Smooth muscle cell (in vitro differentiated cells): ENCODE measurements around the gene TMSB15B. TPM values are rescaled to one million over a fixed set of nuclear protein-coding genes. Genes with fewer than 3 reads are reported as not detected.
"Not testable (repeated sequence)": the region's sequence is repeated elsewhere in the genome, so short reads cannot be mapped to it uniquely, and the experiment has no call there.

Experiments used
- DNase-seq: peaks from one replicate; lab custom pipeline; 2025; ENCODE audit not compliant: unreplicated experiment; lab: John Stamatoyannopoulos, UW
- H2AFZ ChIP-seq: fragments of 200-600 bp; sonication (generic); 2 replicates; pipeline ENCODE4 v1.6.0; 2016; ENCODE audit warnings: antibody characterized with exemption, low read depth, mild to moderate bottlenecking
- H3F3A ChIP-seq: fragments of 200-600 bp; sonication (generic); 2 replicates; pipeline ENCODE4 v1.6.0; 2017; ENCODE audit warnings: antibody characterized with exemption, low read depth
- H3K27ac ChIP-seq: fragments of 200-600 bp; sonication (generic); 2 replicates; pipeline ENCODE4 v1.5.1; 2016; ENCODE audit warnings: low read depth, mild to moderate bottlenecking
- H3K27me3 ChIP-seq: fragments of 200-600 bp; sonication (generic); 2 replicates; pipeline ENCODE4 v1.6.1; 2016; ENCODE audit warnings: low read depth, mild to moderate bottlenecking
- H3K36me3 ChIP-seq: fragments of 200-600 bp; sonication (generic); 2 replicates; pipeline ENCODE4 v1.5.1; 2016; ENCODE audit warnings: low read depth
- H3K4me1 ChIP-seq: fragments of 200-600 bp; sonication (generic); 2 replicates; pipeline ENCODE4 v1.5.1; 2016; ENCODE audit warnings: low read depth
- H3K4me2 ChIP-seq: fragments of 200-600 bp; sonication (generic); 2 replicates; pipeline ENCODE4 v1.6.0; 2016; ENCODE audit warnings: mild to moderate bottlenecking
- H3K4me3 ChIP-seq: fragments of 200-600 bp; sonication (generic); 2 replicates; pipeline ENCODE4 v1.5.1; 2016; ENCODE audit warnings: mild to moderate bottlenecking
- H3K79me2 ChIP-seq: fragments of 200-600 bp; sonication (generic); 2 replicates; pipeline ENCODE4 v1.6.0; 2016; ENCODE audit warnings: low read depth, mild to moderate bottlenecking
- H3K9ac ChIP-seq: fragments of 200-600 bp; sonication (generic); 2 replicates; pipeline ENCODE4 v1.6.0; 2016; ENCODE audit warnings: low read depth
- H3K9me3 ChIP-seq: fragments of 200-600 bp; sonication (generic); replicated peaks from 2 replicates; pipeline ENCODE4 v1.5.1; 2016; ENCODE audit warnings: low read depth
- H4K20me1 ChIP-seq: fragments of 200-600 bp; sonication (generic); 2 replicates; pipeline ENCODE4 v1.6.0; 2016; ENCODE audit warnings: low read depth
- CTCF ChIP-seq: fragments of 200-600 bp; sonication (generic); IDR thresholded peaks from 2 replicates; pipeline ENCODE4 v1.5.1; 2017; ENCODE audit warnings: borderline replicate concordance, mild to moderate bottlenecking, antibody characterized with exemption; ENCODE audit not compliant: insufficient read depth, poor library complexity, severe bottlenecking
- WGBS: methylation state at CpG from one replicate; pipeline ENCODE4 v1.1.7; 2016; ENCODE audit warnings: low lambda C conversion rate; 5-methylcytosine and 5-hydroxymethylcytosine counted together
- polyA plus RNA-seq: library from polyadenylated mRNA; unstranded; fragments of >200 nt; fragmentation: Nextera tagmentation; extraction: Ambion mirVana; gene quantifications from 2 replicates; pipeline ENCODE4 v1.2.1, GENCODE V29; 2016
- total RNA-seq: library from RNA; depleted of rRNA; stranded (reverse); fragments of >200 nt; gene quantifications from 2 replicates; pipeline ENCODE4 v1.2.3, GENCODE V29; 2014

The TMSB15B gene
- total and polyA plus RNA-seq, 2 experiments from 2014 or later: 3.8 to 19.2 TPM

- WGBS: 34% methylated on average over 10 of the region's 10 CpGs
- peak overlapping the region; percentile 88 for H3K4me2 ChIP-seq
- no peaks in the 10 kb centered on the region for H3K27me3 ChIP-seq
- H3K9me3 ChIP-seq: no peaks in the 10 kb centered on the region
- peak overlapping the region; percentile 70 for H2AFZ ChIP-seq
- H3K27ac ChIP-seq: no peak overlapping the region
- no peak for DNase-seq
- peak overlapping the region; percentile 66 for H3K4me3 ChIP-seq
- no peaks in the 10 kb centered on the region for H4K20me1 ChIP-seq
- H3K79me2 ChIP-seq: no peaks in the 10 kb centered on the region
- no peaks in the 10 kb centered on the region for H3F3A ChIP-seq
- no peaks in the 10 kb centered on the region for H3K36me3 ChIP-seq
- H3K4me1 ChIP-seq: no peaks in the 10 kb centered on the region
- peak overlapping the region; percentile 34 for H3K9ac ChIP-seq
- peak; percentile 11 for TF ChIP-seq CTCF
These were observed 43.2 kb upstream of the TMSB15B start for GRCh38 chrX:103919270-103919637.

- H3K9me3 ChIP-seq, H3K79me2 ChIP-seq, H3K4me2 ChIP-seq, DNase-seq, H2AFZ ChIP-seq, H3K27me3 ChIP-seq, H3K4me3 ChIP-seq, H3F3A ChIP-seq, H3K36me3 ChIP-seq, H3K9ac ChIP-seq, H4K20me1 ChIP-seq, H3K27ac ChIP-seq, H3K4me1 ChIP-seq: not testable (repeated sequence)
- 89% methylated on average over 3 of the region's 3 CpGs for WGBS
These were observed 41.9 kb upstream of the TMSB15B start for GRCh38 chrX:103920515-103920914.

GRCh38 chrX:103927030-103927429, 35.4 kb upstream of the TMSB15B start:
- 70% methylated on average over 4 of the region's 4 CpGs for WGBS
- no peak overlapping the region for H3K4me3 ChIP-seq
- no peaks in the 10 kb centered on the region for H3K36me3 ChIP-seq
- no peak for TF ChIP-seq CTCF
- no peak overlapping the region for H3K4me2 ChIP-seq
- no peaks in the 10 kb centered on the region for H3K79me2 ChIP-seq
- no peak overlapping the region for H3K9ac ChIP-seq
- no peak overlapping the region for H2AFZ ChIP-seq
- no peak overlapping the region for H3K27ac ChIP-seq
- no peak for DNase-seq
- H4K20me1 ChIP-seq: no peaks in the 10 kb centered on the region
- no peaks in the 10 kb centered on the region for H3K9me3 ChIP-seq
- no peaks in the 10 kb centered on the region for H3K4me1 ChIP-seq
- H3F3A ChIP-seq: no peaks in the 10 kb centered on the region
- H3K27me3 ChIP-seq: no peaks in the 10 kb centered on the region

GRCh38 chrX:103927633-103928032, 34.8 kb upstream of the TMSB15B start:
- H3K4me3 ChIP-seq: no peak overlapping the region
- H3K36me3 ChIP-seq: no peaks in the 10 kb centered on the region
- no peaks in the 10 kb centered on the region for H3K79me2 ChIP-seq
- no peak overlapping the region for H2AFZ ChIP-seq
- H3K4me2 ChIP-seq: no peak overlapping the region
- no peaks in the 10 kb centered on the region for H4K20me1 ChIP-seq
- H3K27ac ChIP-seq: no peak overlapping the region
- WGBS: 66% methylated on average over 4 of the region's 4 CpGs
- H3K9ac ChIP-seq: no peak overlapping the region
- H3F3A ChIP-seq: no peaks in the 10 kb centered on the region
- DNase-seq: no peak
- TF ChIP-seq CTCF: no peak
- no peaks in the 10 kb centered on the region for H3K9me3 ChIP-seq
- H3K4me1 ChIP-seq: no peaks in the 10 kb centered on the region
- no peaks in the 10 kb centered on the region for H3K27me3 ChIP-seq
